Liver (tissue), 9 donors: ENCODE data around the gene ITGA11. TPM values are rescaled to one million over a fixed set of nuclear protein-coding genes. Genes with fewer than 3 reads are reported as not detected.

Source experiments
- DNase-seq: peaks from one replicate; pipeline ENCODE4 v3.0.0-alpha.2; 2017; ENCODE audit warnings: low spot score
- H3K27ac ChIP-seq, 2 donors: one replicate each; pipeline ENCODE4 v1.7.0; 2013; ENCODE audit warnings: inconsistent platforms in 2 of 2, low read length in 2 of 2, control low read depth in 1 of 2, low read depth in 1 of 2, mild to moderate bottlenecking in 1 of 2
- H3K27me3 ChIP-seq, 4 donors: one replicate each; pipeline versions ENCODE4 v1.6.1 to v1.7.0; 2013; ENCODE audit warnings: low read length in 3 of 4, inconsistent platforms in 1 of 4, mild to moderate bottlenecking in 1 of 4, moderate library complexity in 1 of 4; ENCODE audit not compliant: control insufficient read depth in 4 of 4, insufficient read depth in 4 of 4
- H3K36me3 ChIP-seq, 4 donors: one replicate each; pipeline versions ENCODE4 v1.6.1 to v1.7.0; 2013; ENCODE audit warnings: low read length in 3 of 4, mild to moderate bottlenecking in 3 of 4, low read depth in 1 of 4, moderate library complexity in 1 of 4; ENCODE audit not compliant: control insufficient read depth in 4 of 4, insufficient read depth in 3 of 4
- H3K4me1 ChIP-seq, 4 donors: one replicate each; pipeline versions ENCODE4 v1.6.1 to v1.7.0; 2013; ENCODE audit warnings: low read length in 3 of 4, mild to moderate bottlenecking in 3 of 4, moderate library complexity in 1 of 4; ENCODE audit not compliant: control insufficient read depth in 4 of 4, insufficient read depth in 4 of 4
- H3K4me3 ChIP-seq, 3 donors: one replicate each; pipeline versions ENCODE4 v1.6.1 to v1.7.0; 2013; ENCODE audit warnings: low read length in 3 of 3, control low read depth in 1 of 3, low read depth in 1 of 3, mild to moderate bottlenecking in 1 of 3
- H3K9ac ChIP-seq, 2 donors: one replicate each; pipeline ENCODE4 v1.7.0; 2013; ENCODE audit warnings: low read length in 2 of 2, mild to moderate bottlenecking in 2 of 2, moderate library complexity in 2 of 2, control low read depth in 1 of 2, low read depth in 1 of 2
- H3K9me3 ChIP-seq, 4 donors: one replicate each; pipeline versions ENCODE4 v1.6.1 to v1.7.0; 2013; ENCODE audit warnings: low read length in 3 of 4; ENCODE audit not compliant: control insufficient read depth in 4 of 4
- FOXA1 ChIP-seq: IDR thresholded peaks from 2 replicates; pipeline ENCODE4 v1.6.1; 2016; ENCODE audit warnings: antibody characterized with exemption
- FOXA2 ChIP-seq: IDR thresholded peaks from 2 replicates; pipeline ENCODE4 v1.6.1; 2016; ENCODE audit warnings: antibody characterized with exemption
- GABPA ChIP-seq, 2 donors: IDR thresholded peaks in 1 of 2; conservative IDR thresholded peaks in 1 of 2; 2 replicates each; pipeline ENCODE4 v1.6.1; 2016; ENCODE audit warnings: antibody characterized with exemption in 2 of 2, mild to moderate bottlenecking in 1 of 2, moderate library complexity in 1 of 2
- HNF4A ChIP-seq, 2 donors: conservative IDR thresholded peaks; 2 replicates each; pipeline ENCODE4 v1.6.1; 2016; ENCODE audit warnings: antibody characterized with exemption in 2 of 2, mild to moderate bottlenecking in 2 of 2
- HNF4G ChIP-seq: IDR thresholded peaks from 2 replicates; pipeline ENCODE4 v1.6.1; 2016; ENCODE audit warnings: antibody characterized with exemption
- RAD21 ChIP-seq, 2 donors: IDR thresholded peaks; 2 replicates each; pipeline ENCODE4 v1.6.1; 2016; ENCODE audit warnings: antibody characterized with exemption in 2 of 2, mild to moderate bottlenecking in 2 of 2
- RXRA ChIP-seq, 2 donors: IDR thresholded peaks; 2 replicates each; pipeline ENCODE4 v1.6.1; 2017 to 2018; ENCODE audit warnings: antibody characterized with exemption in 2 of 2, mild to moderate bottlenecking in 1 of 2
- TAF1 ChIP-seq: conservative IDR thresholded peaks from 2 replicates; pipeline ENCODE4 v1.6.1; 2016; ENCODE audit warnings: antibody characterized with exemption, mild to moderate bottlenecking
- YY1 ChIP-seq: IDR thresholded peaks from 2 replicates; pipeline ENCODE4 v1.6.1; 2016; ENCODE audit warnings: antibody characterized with exemption, mild to moderate bottlenecking
- WGBS: extraction: QIAGEN DNeasy Blood & Tissue Kit; methylation state at CpG from one replicate; pipeline ENCODE4 v1.1.7; 2013; 5-methylcytosine and 5-hydroxymethylcytosine counted together
- polyA plus RNA-seq, 2 donors: library from polyadenylated mRNA; stranded (reverse) in 1 of 2; unstranded in 1 of 2; fragments of 200-250 nt in 1 of 2; fragments of >200 nt in 1 of 2; fragmentation: Nextera tagmentation in 1 of 2; extraction: Ambion mirVana in 1 of 2; gene quantifications; one replicate each; pipeline versions ENCODE4 v1.2.1 to v1.2.3, GENCODE V29; 2013 to 2015
- total RNA-seq, 2 donors: library from RNA; depleted of rRNA; stranded (reverse); fragments of >200 nt; gene quantifications; one replicate each; pipeline ENCODE4 v1.2.3, GENCODE V29; 2014
- TF ChIP-seq, protein P1 (sequence below): IDR thresholded peaks from 2 replicates; pipeline ENCODE4 v1.6.1; 2016; ENCODE audit warnings: antibody characterized with exemption
- TF ChIP-seq, protein P2 (sequence below): IDR thresholded peaks from 2 replicates; pipeline ENCODE4 v1.6.1; 2016; ENCODE audit warnings: antibody characterized with exemption, mild to moderate bottlenecking
- TF ChIP-seq, protein P3 (sequence below): IDR thresholded peaks from 2 replicates; pipeline ENCODE4 v1.6.1; 2016; ENCODE audit warnings: antibody characterized with exemption
- donor health status: healthy.
- donor health status: healthy.
- donor health status: healthy.
- donor health status: healthy.
- donor health status: healthy.

ITGA11 gene
- total and polyA plus RNA-seq, 4 donors: 0.32 to 1.0 (median 0.67) TPM

DNA sequence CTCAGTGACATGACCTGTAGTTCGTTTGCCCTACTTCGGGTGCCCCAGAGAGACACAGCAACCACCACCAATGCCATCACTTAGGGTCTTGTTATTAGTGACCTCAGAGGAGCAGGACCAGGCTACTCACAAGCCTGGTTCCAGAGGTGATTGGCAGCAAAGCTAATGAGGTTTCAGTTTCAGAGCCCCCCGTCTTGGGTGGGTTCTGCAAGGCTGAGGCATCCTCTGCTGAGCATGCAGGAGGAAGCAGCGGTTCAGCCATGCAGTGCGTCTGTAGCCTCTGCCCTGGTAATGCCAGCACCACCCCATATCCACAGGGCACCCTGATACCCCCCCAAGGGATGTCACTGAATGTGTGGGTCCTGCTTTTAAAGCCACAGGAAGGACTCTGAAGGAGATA is 39.0 kb upstream of the ITGA11 start:
- no peak overlapping the region for H3K4me3 ChIP-seq
- no peak overlapping the region for H3K27ac ChIP-seq
- peaks cover 0 to 3% (median 0%) of the 10 kb centered on the region in 4 donors for H3K27me3 ChIP-seq
- TF ChIP-seq GABPA (IDR thresholded peaks at IDR 0.05 in 1 of 2, conservative IDR thresholded peaks at IDR 0.05 in 1 of 2): no peak
- no peak for TF ChIP-seq RXRA (IDR thresholded peaks at IDR 0.05)
- TF ChIP-seq FOXA1: no peak
- no peak for TF ChIP-seq FOXA2
- TF ChIP-seq, protein P1, sequence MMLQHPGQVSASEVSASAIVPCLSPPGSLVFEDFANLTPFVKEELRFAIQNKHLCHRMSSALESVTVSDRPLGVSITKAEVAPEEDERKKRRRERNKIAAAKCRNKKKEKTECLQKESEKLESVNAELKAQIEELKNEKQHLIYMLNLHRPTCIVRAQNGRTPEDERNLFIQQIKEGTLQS: no peak
- TF ChIP-seq RAD21 (IDR thresholded peaks at IDR 0.05): no peak
- no peak for TF ChIP-seq TAF1
- TF ChIP-seq, protein P2, sequence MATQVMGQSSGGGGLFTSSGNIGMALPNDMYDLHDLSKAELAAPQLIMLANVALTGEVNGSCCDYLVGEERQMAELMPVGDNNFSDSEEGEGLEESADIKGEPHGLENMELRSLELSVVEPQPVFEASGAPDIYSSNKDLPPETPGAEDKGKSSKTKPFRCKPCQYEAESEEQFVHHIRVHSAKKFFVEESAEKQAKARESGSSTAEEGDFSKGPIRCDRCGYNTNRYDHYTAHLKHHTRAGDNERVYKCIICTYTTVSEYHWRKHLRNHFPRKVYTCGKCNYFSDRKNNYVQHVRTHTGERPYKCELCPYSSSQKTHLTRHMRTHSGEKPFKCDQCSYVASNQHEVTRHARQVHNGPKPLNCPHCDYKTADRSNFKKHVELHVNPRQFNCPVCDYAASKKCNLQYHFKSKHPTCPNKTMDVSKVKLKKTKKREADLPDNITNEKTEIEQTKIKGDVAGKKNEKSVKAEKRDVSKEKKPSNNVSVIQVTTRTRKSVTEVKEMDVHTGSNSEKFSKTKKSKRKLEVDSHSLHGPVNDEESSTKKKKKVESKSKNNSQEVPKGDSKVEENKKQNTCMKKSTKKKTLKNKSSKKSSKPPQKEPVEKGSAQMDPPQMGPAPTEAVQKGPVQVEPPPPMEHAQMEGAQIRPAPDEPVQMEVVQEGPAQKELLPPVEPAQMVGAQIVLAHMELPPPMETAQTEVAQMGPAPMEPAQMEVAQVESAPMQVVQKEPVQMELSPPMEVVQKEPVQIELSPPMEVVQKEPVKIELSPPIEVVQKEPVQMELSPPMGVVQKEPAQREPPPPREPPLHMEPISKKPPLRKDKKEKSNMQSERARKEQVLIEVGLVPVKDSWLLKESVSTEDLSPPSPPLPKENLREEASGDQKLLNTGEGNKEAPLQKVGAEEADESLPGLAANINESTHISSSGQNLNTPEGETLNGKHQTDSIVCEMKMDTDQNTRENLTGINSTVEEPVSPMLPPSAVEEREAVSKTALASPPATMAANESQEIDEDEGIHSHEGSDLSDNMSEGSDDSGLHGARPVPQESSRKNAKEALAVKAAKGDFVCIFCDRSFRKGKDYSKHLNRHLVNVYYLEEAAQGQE: no peak
- no peaks in the 10 kb centered on the region for H3K4me1 ChIP-seq
- H3K9ac ChIP-seq: no peak overlapping the region
- H3K9me3 ChIP-seq: no peaks in the 10 kb centered on the region
- WGBS: 78% methylated on average over 5 of the region's 5 CpGs
- DNase-seq: no peak
- no peaks in the 10 kb centered on the region for H3K36me3 ChIP-seq

DNA sequence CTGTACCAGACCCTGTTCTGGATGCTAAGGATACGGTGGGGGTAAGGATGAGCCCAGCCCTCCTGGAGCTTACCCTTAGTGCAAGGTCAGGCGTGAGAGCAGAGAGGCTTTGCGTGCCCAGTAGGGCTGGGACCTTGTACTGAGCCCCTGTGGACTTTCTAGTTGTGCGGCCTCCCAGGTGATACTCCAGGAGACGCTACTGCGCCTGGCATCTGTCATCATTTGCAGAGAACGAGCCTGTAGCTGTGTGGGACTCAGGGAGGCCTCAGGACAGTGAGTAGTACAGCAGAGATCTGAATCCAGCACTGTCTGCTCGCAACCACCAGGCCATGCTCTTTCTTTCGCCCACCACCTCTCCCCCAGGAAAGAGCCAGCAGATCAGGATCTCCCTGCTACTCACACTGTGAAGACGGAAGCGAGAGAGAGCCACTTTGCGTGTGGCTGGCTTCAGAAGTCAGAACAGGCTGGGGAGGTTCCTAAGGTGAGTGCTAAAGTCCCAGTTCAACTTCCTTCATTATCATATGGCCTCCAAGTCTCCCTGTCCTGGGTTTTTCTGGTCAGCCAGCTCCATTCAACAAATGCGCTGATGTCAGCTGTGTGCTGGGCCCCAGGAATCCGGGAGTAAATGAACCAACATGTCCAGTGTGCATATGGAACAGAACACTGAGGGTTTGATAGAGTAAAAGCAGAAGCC is 38.2 kb upstream of the ITGA11 start:
- Histone ChIP-seq H3K27ac (no peak overlapping the region), H3K4me3 (no peak overlapping the region), H3K9ac (no peak overlapping the region), H3K27me3 (peaks cover 0 to 3% (median 0%) of the 10 kb centered on the region in 4 donors), H3K9me3 (no peaks in the 10 kb centered on the region), H3K4me1 (no peaks in the 10 kb centered on the region), H3K36me3 (no peaks in the 10 kb centered on the region)
- WGBS: 91% methylated on average over 14 of the region's 14 CpGs
- TF ChIP-seq, protein P2: no peak
- no peak for TF ChIP-seq HNF4G
- no peak for TF ChIP-seq FOXA2
- TF ChIP-seq FOXA1: no peak
- no peak for TF ChIP-seq HNF4A (conservative IDR thresholded peaks at IDR 0.05)
- TF ChIP-seq, protein P3, sequence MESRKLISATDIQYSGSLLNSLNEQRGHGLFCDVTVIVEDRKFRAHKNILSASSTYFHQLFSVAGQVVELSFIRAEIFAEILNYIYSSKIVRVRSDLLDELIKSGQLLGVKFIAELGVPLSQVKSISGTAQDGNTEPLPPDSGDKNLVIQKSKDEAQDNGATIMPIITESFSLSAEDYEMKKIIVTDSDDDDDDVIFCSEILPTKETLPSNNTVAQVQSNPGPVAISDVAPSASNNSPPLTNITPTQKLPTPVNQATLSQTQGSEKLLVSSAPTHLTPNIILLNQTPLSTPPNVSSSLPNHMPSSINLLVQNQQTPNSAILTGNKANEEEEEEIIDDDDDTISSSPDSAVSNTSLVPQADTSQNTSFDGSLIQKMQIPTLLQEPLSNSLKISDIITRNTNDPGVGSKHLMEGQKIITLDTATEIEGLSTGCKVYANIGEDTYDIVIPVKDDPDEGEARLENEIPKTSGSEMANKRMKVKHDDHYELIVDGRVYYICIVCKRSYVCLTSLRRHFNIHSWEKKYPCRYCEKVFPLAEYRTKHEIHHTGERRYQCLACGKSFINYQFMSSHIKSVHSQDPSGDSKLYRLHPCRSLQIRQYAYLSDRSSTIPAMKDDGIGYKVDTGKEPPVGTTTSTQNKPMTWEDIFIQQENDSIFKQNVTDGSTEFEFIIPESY: no peak
- TF ChIP-seq, protein P1: no peak
- TF ChIP-seq GABPA (IDR thresholded peaks at IDR 0.05 in 1 of 2, conservative IDR thresholded peaks at IDR 0.05 in 1 of 2): no peak
- TF ChIP-seq YY1: no peak
- no peak for DNase-seq
